NOMO-1 (cell line): ENCODE results near the gene ADAMTS5.

Experiments
- DNase-seq, 2 experiments: peaks; one replicate each; lab custom pipeline; 2025; ENCODE audit not compliant: unreplicated experiment in 2 of 2; lab: John Stamatoyannopoulos, UW

The ADAMTS5 gene

DNA sequence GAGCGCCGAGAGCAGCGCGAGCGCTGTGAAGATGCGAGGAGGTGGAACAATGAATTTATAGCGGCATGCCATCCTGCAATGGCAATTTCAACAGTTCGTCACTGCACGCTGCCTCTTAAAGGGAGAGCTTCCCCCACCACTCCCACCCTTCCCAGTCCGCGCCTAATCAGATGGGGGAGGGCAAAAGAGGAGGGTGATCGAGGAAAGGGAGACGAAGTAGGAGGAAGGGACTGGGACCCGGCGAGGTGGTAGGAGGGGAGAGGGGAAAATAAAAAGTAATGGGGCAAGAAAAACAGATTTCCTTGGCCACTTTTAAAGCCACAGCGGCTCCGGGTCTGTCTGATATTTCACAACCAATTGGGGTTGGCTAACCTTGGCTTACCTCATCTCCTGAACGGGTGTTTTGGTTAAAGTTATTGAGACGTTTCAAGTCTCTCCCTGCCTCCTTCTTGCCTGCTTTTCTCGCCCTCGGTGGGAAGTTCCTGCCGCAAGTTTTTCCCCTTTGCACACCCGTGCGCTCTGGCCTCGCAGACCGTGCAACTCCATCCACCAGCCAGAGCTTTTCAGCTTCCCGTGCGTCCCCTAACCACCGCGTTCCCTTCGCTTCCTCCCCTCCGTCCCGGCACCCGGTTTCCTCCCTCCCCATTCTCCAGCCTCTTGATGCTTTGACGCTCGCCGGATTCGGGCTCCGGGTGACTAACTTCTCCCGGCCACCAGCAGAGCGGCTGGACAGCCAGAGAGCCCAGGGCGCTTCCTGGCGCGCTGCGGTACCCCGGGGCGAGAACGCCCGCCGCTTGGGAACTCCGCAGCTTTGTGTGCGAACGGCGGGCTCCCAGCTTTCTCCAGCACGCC lies at the start of gene ADAMTS5:
Gene ADAMTS5 (minus strand): TSS at position 27 of the 852 bp plus-strand sequence. CDS start 697 bp downstream, outside the sequence.
- DNase-seq: peak; percentile 77 to 81

- no peak for DNase-seq
Measured at GRCh38 chr21:27001526-27001925, 34.6 kb upstream of the ADAMTS5 start.

GRCh38 chr21:26983576-26983975 lies 16.7 kb upstream of the ADAMTS5 start:
- no peak for DNase-seq

DNA sequence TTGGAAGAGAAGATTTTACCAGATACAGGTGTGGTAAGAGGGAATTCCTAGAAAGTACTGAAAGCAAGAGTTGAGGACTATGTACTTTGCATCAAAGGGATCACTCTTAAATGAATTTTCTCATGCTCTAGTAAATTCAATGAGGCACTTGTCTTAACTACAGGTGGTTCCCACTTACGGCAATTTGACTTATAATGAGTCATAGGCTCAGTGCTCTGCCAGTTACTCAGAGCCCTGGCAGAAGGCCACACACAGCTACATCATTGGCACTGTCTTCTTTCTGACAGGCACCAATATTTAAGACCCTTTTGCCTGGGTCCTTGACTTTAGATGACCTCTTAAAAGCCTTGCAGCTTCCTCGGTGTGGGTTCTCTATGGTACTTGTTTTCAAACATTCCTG lies 15.9 kb upstream of the ADAMTS5 start:
- DNase-seq: no peak

GRCh38 chr21:26977746-26978145 lies 10.9 kb upstream of the ADAMTS5 start:
- no peak for DNase-seq

DNA sequence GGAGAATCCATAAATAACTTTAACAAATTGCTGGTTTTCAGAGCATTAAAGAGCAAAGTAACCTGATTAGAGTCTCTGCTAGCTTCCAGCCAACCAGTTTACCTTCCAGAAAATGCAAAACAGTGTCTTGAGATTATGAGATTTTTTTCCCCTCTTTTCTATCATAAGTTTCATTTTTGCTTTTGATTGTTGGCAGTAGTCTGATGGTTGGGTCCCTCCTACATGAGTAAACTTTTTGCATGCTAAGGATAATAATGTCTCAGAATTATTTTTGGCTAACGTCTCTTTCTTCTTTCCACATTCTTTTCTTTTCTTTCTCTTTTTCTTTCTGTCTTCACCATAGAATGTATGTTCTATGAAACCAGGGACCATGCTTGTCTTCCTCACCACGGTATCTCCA lies 6.3 kb upstream of the ADAMTS5 start:
- no peak for DNase-seq

GRCh38 chr21:26972192-26972591 lies 5.3 kb upstream of the ADAMTS5 start:
- DNase-seq: peak; percentile 65 to 88

DNA sequence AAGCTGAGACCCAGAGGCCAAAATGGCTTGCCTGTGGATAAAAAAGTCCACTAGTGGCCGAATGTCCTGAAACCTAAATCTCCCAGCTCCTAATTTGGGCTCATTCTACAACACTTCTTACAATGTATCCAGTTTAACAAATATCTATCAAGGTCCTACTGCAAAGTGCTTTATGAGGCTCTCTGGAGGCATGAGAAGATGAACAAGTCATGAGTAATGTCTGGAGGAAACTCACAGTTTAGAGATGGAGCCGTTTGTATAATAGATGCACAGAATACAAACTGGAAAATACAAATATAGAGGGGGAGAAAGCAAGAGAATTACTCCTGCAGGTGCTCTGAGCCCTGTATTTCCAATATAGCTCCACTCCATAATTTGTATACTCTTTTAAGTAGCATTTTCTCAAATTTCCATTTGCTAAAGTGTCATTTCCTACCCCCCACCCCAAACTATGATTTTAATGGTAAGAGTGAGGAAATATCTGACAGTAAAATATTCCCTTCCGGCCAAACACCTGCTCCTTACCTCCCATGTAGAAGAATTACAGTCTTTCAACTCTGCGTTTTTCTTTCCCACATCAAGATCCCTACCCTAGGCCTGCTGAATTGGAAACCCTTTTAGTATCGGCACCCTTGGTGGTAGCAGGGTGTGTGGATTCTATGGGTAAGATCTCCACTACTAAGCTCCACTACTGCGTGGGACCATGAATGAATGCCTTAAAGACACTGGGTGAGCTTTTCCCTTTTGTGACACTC lies 3.3 kb upstream of the ADAMTS5 start:
- no peak for DNase-seq

DNA sequence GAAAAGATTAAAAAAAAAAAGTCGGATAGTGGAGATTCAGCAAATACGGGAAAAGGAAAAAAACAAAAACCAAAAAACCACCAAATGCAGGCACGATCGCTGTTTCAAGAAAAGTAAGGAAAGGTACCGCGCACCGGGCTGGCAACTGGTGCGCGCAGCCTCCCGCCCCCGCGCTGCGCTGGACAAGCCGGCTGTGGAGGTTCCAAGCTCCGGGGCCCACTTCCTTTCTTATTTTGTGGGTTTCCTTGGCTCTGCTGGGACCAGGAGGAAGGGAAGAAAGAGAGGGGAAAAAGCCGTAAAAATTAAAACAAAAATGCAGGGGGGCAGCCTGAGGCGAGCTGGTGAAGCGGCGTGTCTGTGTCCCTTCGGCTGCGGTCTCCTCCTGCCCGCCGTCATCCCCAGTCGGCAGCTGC lies 233 bp downstream of the ADAMTS5 start:
- DNase-seq: no peak

- peak in 1 of 2 experiments; percentile 19 for DNase-seq
Measured at GRCh38 chr21:26965907-26966581, 844 bp downstream of the ADAMTS5 start.

GRCh38 chr21:26965040-26965906 lies 1.6 kb downstream of the ADAMTS5 start:
- DNase-seq: peak; percentile 12 to 23

- DNase-seq: no peak
Measured at GRCh38 chr21:26964170-26964778, 2.6 kb downstream of the ADAMTS5 start.

- DNase-seq: peak in 1 of 2 experiments; percentile 42
Measured at GRCh38 chr21:26962621-26963181, 4.2 kb downstream of the ADAMTS5 start.

DNA sequence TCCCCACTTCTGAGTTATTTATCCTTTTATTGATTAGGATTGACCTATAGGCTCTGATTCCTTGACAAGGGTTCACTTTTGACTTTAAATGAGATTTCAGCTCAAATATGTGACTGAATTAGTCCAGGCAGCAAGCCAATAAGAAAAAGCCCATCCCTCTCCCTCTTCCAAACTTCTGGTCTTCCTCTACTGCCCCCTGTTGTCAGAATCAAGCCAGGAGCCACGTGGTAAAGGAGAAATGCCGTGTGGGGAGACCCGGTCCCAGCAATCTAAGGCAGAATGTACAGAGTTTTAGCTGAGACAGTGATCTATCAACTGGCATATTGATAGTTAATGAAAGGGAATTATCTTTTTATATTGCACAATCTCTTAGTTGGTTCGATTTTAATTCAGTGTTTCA lies 5.2 kb downstream of the ADAMTS5 start:
- peak in 1 of 2 experiments; percentile 29 for DNase-seq

DNA sequence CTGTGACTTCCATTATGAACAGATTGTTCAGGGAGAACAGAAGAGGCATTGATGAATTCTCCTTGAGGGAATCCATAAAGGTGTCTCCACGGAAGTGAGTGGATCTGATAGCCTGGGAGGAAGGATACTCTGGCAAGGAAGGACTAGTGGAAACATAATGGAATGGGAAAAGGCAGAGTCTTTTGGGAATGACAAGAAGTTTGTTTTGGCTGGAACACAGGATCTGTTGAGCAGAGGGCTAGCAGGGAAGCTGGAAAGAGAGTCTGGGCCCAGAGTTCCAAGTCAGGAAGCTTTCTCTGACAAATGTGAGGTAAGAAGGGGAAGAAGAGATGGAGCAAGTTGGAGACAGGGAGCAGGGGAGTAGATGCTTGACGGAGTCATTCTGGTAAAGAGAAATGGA lies 8.1 kb downstream of the ADAMTS5 start:
- no peak for DNase-seq

DNA sequence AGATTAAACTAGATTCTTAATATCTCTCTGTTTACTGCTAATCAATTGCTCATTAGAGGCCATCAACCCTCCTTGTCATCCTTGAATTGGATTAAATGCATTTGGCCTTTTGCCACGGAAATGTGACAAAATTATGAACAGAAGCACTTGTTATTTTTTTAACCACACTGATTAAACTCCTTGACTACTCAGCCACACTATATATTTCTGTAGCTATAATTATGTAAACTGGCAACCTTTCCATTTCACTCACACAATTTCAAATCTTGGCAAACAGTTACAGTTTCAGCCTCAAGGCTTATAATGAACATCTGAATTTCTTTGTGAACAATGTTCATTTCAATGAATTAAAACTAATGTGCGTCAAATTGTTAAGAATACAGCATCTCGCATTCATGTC lies 10.1 kb downstream of the ADAMTS5 start:
- DNase-seq: no peak

GRCh38 chr21:26956216-26956615 lies 10.7 kb downstream of the ADAMTS5 start:
- DNase-seq: no peak

GRCh38 chr21:26954662-26955121 lies 12.2 kb downstream of the ADAMTS5 start:
- no peak for DNase-seq

DNA sequence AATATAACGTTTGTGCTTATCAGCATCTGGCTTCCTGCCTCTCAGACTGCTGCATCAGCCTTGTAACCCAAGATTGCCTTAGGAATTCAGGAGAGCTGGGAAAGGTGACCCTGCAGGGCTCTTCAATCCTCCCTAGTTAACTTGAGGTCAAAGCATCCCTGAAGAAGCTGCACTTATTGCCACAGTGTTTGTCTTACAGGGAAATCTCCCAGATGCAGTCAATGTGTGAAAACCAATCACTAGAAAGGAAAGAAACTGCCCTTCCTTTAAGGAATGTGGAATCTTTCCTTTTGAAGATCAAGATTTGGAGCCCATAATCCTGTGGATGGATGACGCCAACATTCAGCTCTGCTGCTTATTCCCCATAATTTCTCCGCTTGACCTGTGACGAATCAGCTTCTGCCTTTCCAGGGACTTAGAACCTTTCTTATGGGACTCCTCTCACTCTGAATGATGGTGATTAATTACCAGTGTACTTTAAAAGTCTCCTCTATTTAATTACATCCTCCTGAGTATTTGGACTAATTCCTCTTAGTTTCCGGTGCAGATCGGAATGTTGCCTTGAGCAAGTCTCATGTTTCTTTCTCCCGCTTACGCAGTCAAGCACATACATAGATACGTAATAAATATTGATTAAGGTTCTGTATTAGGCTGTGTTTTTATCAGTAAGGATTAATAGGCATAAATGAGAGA lies 14.4 kb downstream of the ADAMTS5 start:
- DNase-seq: no peak
